Measurements from ENCODE around the gene BAD.

Gene BAD

GRCh38 chr11:64299847-64300648 is 15.6 kb upstream of the BAD start, which contains the start of gene CATSPERZ:
Gene CATSPERZ, plus strand, starts transcription at chr11:64300358. Its CDS starts 53 bp downstream, at chr11:64300411.
- 0 out of 2 replicates have a peak within 1 kb of the TSS, but pooled peaks have one; percentile 3 for H3K4me3 ChIP-seq (replicated peaks; ENCODE audit: low read depth, low read length)
- TF ChIP-seq CTCF (IDR thresholded peaks at IDR 0.05; ENCODE audit: low read depth, low read length, missing control alignments) = no peak
- no peak for DNase-seq (ENCODE audit: extremely low read depth, low read depth)

GRCh38 chr11:64298966-64299846 is 14.7 kb upstream of the BAD start:
- no peak for TF ChIP-seq CTCF (IDR thresholded peaks at IDR 0.05; ENCODE audit: low read depth, low read length, missing control alignments)
- DNase-seq (ENCODE audit: extremely low read depth, low read depth) = no peak
- 0 out of 2 replicates have a peak overlapping the region, but pooled peaks have one; percentile 3 for H3K4me3 ChIP-seq (replicated peaks; ENCODE audit: low read depth, low read length)

- H3K4me3 ChIP-seq (replicated peaks; ENCODE audit: low read depth, low read length) = no peak overlapping the region
- TF ChIP-seq CTCF (IDR thresholded peaks at IDR 0.05; ENCODE audit: low read depth, low read length, missing control alignments) = no peak
- DNase-seq (ENCODE audit: extremely low read depth, low read depth) = no peak
These were observed 13.4 kb upstream of the BAD start for GRCh38 chr11:64297699-64298358.

GRCh38 chr11:64296830-64297698 is 12.6 kb upstream of the BAD start:
- DNase-seq (ENCODE audit: extremely low read depth, low read depth) = no peak
- no peak overlapping the region for H3K4me3 ChIP-seq (replicated peaks; ENCODE audit: low read depth, low read length)
- no peak for TF ChIP-seq CTCF (IDR thresholded peaks at IDR 0.05; ENCODE audit: low read depth, low read length, missing control alignments)

- no peak for TF ChIP-seq CTCF (IDR thresholded peaks at IDR 0.05; ENCODE audit: low read depth, low read length, missing control alignments)
- no peak for DNase-seq (ENCODE audit: extremely low read depth, low read depth)
- no peak overlapping the region for H3K4me3 ChIP-seq (replicated peaks; ENCODE audit: low read depth, low read length)
These were observed 11.8 kb upstream of the BAD start for GRCh38 chr11:64296236-64296635.

GRCh38 chr11:64295760-64296159 is 11.3 kb upstream of the BAD start:
- no peak for DNase-seq (ENCODE audit: extremely low read depth, low read depth)
- no peak for TF ChIP-seq CTCF (IDR thresholded peaks at IDR 0.05; ENCODE audit: low read depth, low read length, missing control alignments)
- H3K4me3 ChIP-seq (replicated peaks; ENCODE audit: low read depth, low read length) = no peak overlapping the region

Data from HFF-Myc (cell line).